BLaER1 treated with 17β-estradiol and CSF1 and Interleukin-3, amounts not matched to agents 10 nM and 100 nM (cell line): ENCODE results near the gene LMTK3.
A peak's percentile ranks its signal among the peaks of the same experiment; 100 is the strongest.

Source experiments
- H3K27ac ChIP-seq, 11 experiments: shearing (Covaris generic); formaldehyde crosslinking; 2 replicates each; pipeline ENCODE4 v1.8.1; 2022
- H3K27me3 ChIP-seq, 11 experiments: shearing (Covaris generic); formaldehyde crosslinking; 2 replicates each; pipeline ENCODE4 v1.8.1; 2022
- H3K36me3 ChIP-seq, 11 experiments: shearing (Covaris generic); formaldehyde crosslinking; 2 replicates each; pipeline ENCODE4 v1.8.1; 2022
- H3K4me1 ChIP-seq, 10 experiments: shearing (Covaris generic); formaldehyde crosslinking; 2 replicates each; pipeline ENCODE4 v1.8.1; 2022
- H3K4me2 ChIP-seq, 11 experiments: shearing (Covaris generic); formaldehyde crosslinking; 2 replicates each; pipeline ENCODE4 v1.8.1; 2022
- H3K4me3 ChIP-seq, 10 experiments: shearing (Covaris generic); formaldehyde crosslinking; 2 replicates each; pipeline ENCODE4 v1.8.1; 2022
- H3K9ac ChIP-seq, 11 experiments: shearing (Covaris generic); formaldehyde crosslinking; 2 replicates each; pipeline ENCODE4 v1.8.1; 2022
- H3K9me3 ChIP-seq, 11 experiments: shearing (Covaris generic); formaldehyde crosslinking; replicated peaks in 1 of 11; 2 replicates each; pipeline ENCODE4 v1.8.1; 2022
- H4K20me1 ChIP-seq, 11 experiments: shearing (Covaris generic); formaldehyde crosslinking; 2 replicates each; pipeline ENCODE4 v1.8.1; 2022
- Cebpa-rat ChIP-seq, 11 experiments: shearing (Covaris generic); IDR thresholded peaks; 2 replicates each; pipeline ENCODE4 v1.8.1; 2022

LMTK3 gene

GRCh38 chr19:48445256-48445605, 66.4 kb downstream of the LMTK3 start:
- Histone ChIP-seq H4K20me1 (peaks cover 0 to 39% (median 11%) of the 10 kb centered on the region in 11 experiments; a peak in 14 of 22 replicates), H3K4me3 (peak overlapping the region; percentile 82 to 98 (median 94)), H3K36me3 (peaks cover 31 to 40% (median 36%) of the 10 kb centered on the region in 11 experiments), H3K9ac (peak overlapping the region; percentile 83 to 98 (median 91)), H3K4me1 (peaks cover 32 to 45% (median 34%) of the 10 kb centered on the region in 10 experiments), H3K9me3 (no peaks in the 10 kb centered on the region), H3K27me3 (peaks cover 15 to 39% (median 37%) of the 10 kb centered on the region in 11 experiments), H3K4me2 (peak overlapping the region; percentile 80 to 99 (median 93)), H3K27ac (peak overlapping the region; percentile 81 to 97 (median 91))
- TF ChIP-seq Cebpa-rat (IDR thresholded peaks at IDR 0.05), result no peak

GRCh38 chr19:48444936-48445200, 66.8 kb downstream of the LMTK3 start:
- peak overlapping the region; percentile 80 to 99 (median 93) for H3K4me2 ChIP-seq
- no peak for TF ChIP-seq Cebpa-rat (IDR thresholded peaks at IDR 0.05)
- peaks cover 32 to 45% (median 34%) of the 10 kb centered on the region in 10 experiments for H3K4me1 ChIP-seq
- peak overlapping the region; percentile 82 to 98 (median 94) for H3K4me3 ChIP-seq
- H3K9ac ChIP-seq, result peak overlapping the region; percentile 83 to 98 (median 91); a peak in 20 of 22 replicates
- peaks cover 0 to 36% (median 8%) of the 10 kb centered on the region in 11 experiments; a peak in 11 of 22 replicates for H4K20me1 ChIP-seq
- peak overlapping the region; percentile 81 to 97 (median 91); a peak in 16 of 22 replicates for H3K27ac ChIP-seq
- peaks cover 15 to 39% (median 37%) of the 10 kb centered on the region in 11 experiments for H3K27me3 ChIP-seq
- H3K36me3 ChIP-seq, result peaks cover 29 to 36% (median 32%) of the 10 kb centered on the region in 11 experiments
- no peaks in the 10 kb centered on the region for H3K9me3 ChIP-seq

- TF ChIP-seq Cebpa-rat (IDR thresholded peaks at IDR 0.05), result no peak
- Histone ChIP-seq H4K20me1 (peaks cover 0 to 31% (median 8%) of the 10 kb centered on the region in 11 experiments; a peak in 11 of 22 replicates), H3K36me3 (peaks cover 23 to 31% (median 27%) of the 10 kb centered on the region in 11 experiments), H3K4me2 (peak overlapping the region; percentile 80 to 99 (median 93)), H3K4me1 (peaks cover 32 to 45% (median 34%) of the 10 kb centered on the region in 10 experiments), H3K4me3 (peak overlapping the region; percentile 82 to 98 (median 94)), H3K27me3 (peaks cover 15 to 39% (median 37%) of the 10 kb centered on the region in 11 experiments), H3K27ac (peak overlapping the region in 7 of 11 experiments; percentile 83 to 97 (median 94); a peak in 10 of 22 replicates), H3K9me3 (no peaks in the 10 kb centered on the region), H3K9ac (peak overlapping the region; percentile 83 to 98 (median 91); a peak in 20 of 22 replicates)
These were observed 67.3 kb downstream of the LMTK3 start for GRCh38 chr19:48444129-48444935.

- Histone ChIP-seq H3K27ac (no peak overlapping the region), H3K4me2 (peak overlapping the region; percentile 80 to 99 (median 93)), H3K4me3 (peak overlapping the region; percentile 82 to 98 (median 94); a peak in 19 of 20 replicates), H3K36me3 (peaks cover 17 to 25% (median 21%) of the 10 kb centered on the region in 11 experiments), H3K4me1 (peaks cover 32 to 45% (median 34%) of the 10 kb centered on the region in 10 experiments), H4K20me1 (peaks cover 0 to 25% (median 5%) of the 10 kb centered on the region in 11 experiments; a peak in 10 of 22 replicates), H3K9ac (peak overlapping the region in 8 of 11 experiments; percentile 83 to 97 (median 90); a peak in 9 of 22 replicates), H3K27me3 (peaks cover 15 to 39% (median 37%) of the 10 kb centered on the region in 11 experiments), H3K9me3 (no peaks in the 10 kb centered on the region)
- TF ChIP-seq Cebpa-rat (IDR thresholded peaks at IDR 0.05), result no peak
These were observed 67.9 kb downstream of the LMTK3 start for GRCh38 chr19:48443731-48444128.

GRCh38 chr19:48443256-48443655, 68.4 kb downstream of the LMTK3 start:
- no peaks in the 10 kb centered on the region for H3K9me3 ChIP-seq
- peaks cover 0 to 21% (median under 1%) of the 10 kb centered on the region in 11 experiments; a peak in 8 of 22 replicates for H4K20me1 ChIP-seq
- H3K9ac ChIP-seq, result 0 out of 22 replicates have a peak overlapping the region, but pooled peaks of 1 of the 11 experiments have one; percentile 91
- H3K4me1 ChIP-seq, result peaks cover 32 to 41% (median 34%) of the 10 kb centered on the region in 10 experiments
- H3K27me3 ChIP-seq, result peaks cover 15 to 39% (median 37%) of the 10 kb centered on the region in 11 experiments
- H3K36me3 ChIP-seq, result peaks cover 12 to 20% (median 16%) of the 10 kb centered on the region in 11 experiments
- H3K4me3 ChIP-seq, result peak overlapping the region in 6 of 10 experiments; percentile 82 to 97 (median 94); a peak in 5 of 20 replicates
- no peak overlapping the region for H3K27ac ChIP-seq
- TF ChIP-seq Cebpa-rat (IDR thresholded peaks at IDR 0.05), result no peak
- H3K4me2 ChIP-seq, result peak overlapping the region; percentile 80 to 99 (median 93)

- Histone ChIP-seq H3K4me2 (no peak overlapping the region), H4K20me1 (peaks cover 0 to 12% (median 0%) of the 10 kb centered on the region in 11 experiments; a peak in 4 of 22 replicates), H3K36me3 (peaks cover 4 to 11% (median 7%) of the 10 kb centered on the region in 11 experiments), H3K4me3 (no peak overlapping the region), H3K27ac (no peak overlapping the region), H3K27me3 (peaks cover 15 to 39% (median 37%) of the 10 kb centered on the region in 11 experiments), H3K9ac (no peak overlapping the region), H3K9me3 (no peaks in the 10 kb centered on the region), H3K4me1 (peaks cover 29 to 33% (median 32%) of the 10 kb centered on the region in 10 experiments)
- TF ChIP-seq Cebpa-rat (IDR thresholded peaks at IDR 0.05), result no peak
These were observed 69.3 kb downstream of the LMTK3 start for GRCh38 chr19:48442116-48443035.

GRCh38 chr19:48441360-48442050, 70.1 kb downstream of the LMTK3 start:
- peaks cover 0 to 2% (median 0%) of the 10 kb centered on the region in 11 experiments; a peak in 3 of 22 replicates for H3K36me3 ChIP-seq
- H3K9ac ChIP-seq, result no peak overlapping the region
- H3K27me3 ChIP-seq, result peaks cover 15 to 39% (median 37%) of the 10 kb centered on the region in 11 experiments
- H3K4me1 ChIP-seq, result peaks cover 21 to 24% (median 23%) of the 10 kb centered on the region in 10 experiments
- H3K27ac ChIP-seq, result no peak overlapping the region
- no peaks in the 10 kb centered on the region for H3K9me3 ChIP-seq
- no peak for TF ChIP-seq Cebpa-rat (IDR thresholded peaks at IDR 0.05)
- H3K4me2 ChIP-seq, result no peak overlapping the region
- H3K4me3 ChIP-seq, result no peak overlapping the region
- H4K20me1 ChIP-seq, result peaks cover 0 to 3% (median 0%) of the 10 kb centered on the region in 11 experiments; a peak in 2 of 22 replicates

GRCh38 chr19:48436586-48436985, 75.0 kb downstream of the LMTK3 start:
- no peak overlapping the region for H3K4me2 ChIP-seq
- no peak overlapping the region for H3K27ac ChIP-seq
- peaks cover 0 to 10% (median 2%) of the 10 kb centered on the region in 11 experiments; a peak in 13 of 22 replicates for H3K9me3 ChIP-seq
- no peaks in the 10 kb centered on the region for H4K20me1 ChIP-seq
- no peak overlapping the region for H3K4me3 ChIP-seq
- no peak for TF ChIP-seq Cebpa-rat (IDR thresholded peaks at IDR 0.05)
- peaks cover 10 to 15% (median 13%) of the 10 kb centered on the region in 10 experiments for H3K4me1 ChIP-seq
- no peaks in the 10 kb centered on the region for H3K36me3 ChIP-seq
- H3K9ac ChIP-seq, result no peak overlapping the region
- peaks cover 0 to 4% (median 3%) of the 10 kb centered on the region in 11 experiments; a peak in 17 of 22 replicates for H3K27me3 ChIP-seq
